ENCODE data around the gene METTL25B. TPM values are rescaled to one million over a fixed set of nuclear protein-coding genes. Genes with fewer than 3 reads are reported as not detected.

METTL25B gene
- total RNA-seq, 2 experiments from 2014 or later: 26.2 to 29.7 TPM

DNA sequence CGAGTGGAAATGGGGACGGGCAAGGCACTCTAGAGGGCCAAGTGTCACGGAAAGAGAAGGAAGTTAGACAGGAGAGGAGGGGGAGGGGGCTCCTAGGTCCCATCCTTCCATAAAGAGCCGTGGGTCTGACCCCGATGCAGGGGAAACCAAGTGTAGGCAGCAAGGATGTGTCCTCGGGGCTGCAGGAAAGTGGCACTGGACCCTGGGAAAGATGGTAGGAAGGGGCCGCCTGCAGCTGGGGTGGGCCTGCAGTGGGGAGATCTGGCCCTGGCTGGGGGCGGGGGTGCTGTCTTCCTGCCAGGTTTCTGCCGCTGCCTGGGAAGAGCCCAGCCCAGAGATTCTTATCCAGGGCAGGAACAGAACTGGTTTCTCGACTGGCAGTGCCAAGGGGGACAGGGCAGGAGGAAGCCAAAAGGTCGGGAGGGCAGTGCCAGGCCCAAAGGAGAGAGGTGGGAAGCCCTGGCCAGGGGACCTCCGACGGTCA is 35.8 kb upstream of the METTL25B start:
- H3K36me3 Mint-ChIP-seq (ENCODE audit: low read depth): no peaks in the 10 kb centered on the region
- H3K4me3 Mint-ChIP-seq: no peak overlapping the region
- CTCF ChIA-PET: interaction anchor here (0.9 to 5.0 kb wide), 6 partner anchors 11 to 235 kb away, joined by 3 to 106 read pairs (median 38); partner anchors contain the start of genes CRABP2, ISG20L2, METTL25B and NES
- peaks cover 24% of the 10 kb centered on the region for H3K4me1 Mint-ChIP-seq
- peaks cover 66% of the 10 kb centered on the region for H3K27me3 Mint-ChIP-seq
- H3K27ac Mint-ChIP-seq: no peak overlapping the region
- POLR2A ChIA-PET: no interaction called here
- H3K9me3 Mint-ChIP-seq: no peaks in the 10 kb centered on the region
- DNase-seq: no peak

DNA sequence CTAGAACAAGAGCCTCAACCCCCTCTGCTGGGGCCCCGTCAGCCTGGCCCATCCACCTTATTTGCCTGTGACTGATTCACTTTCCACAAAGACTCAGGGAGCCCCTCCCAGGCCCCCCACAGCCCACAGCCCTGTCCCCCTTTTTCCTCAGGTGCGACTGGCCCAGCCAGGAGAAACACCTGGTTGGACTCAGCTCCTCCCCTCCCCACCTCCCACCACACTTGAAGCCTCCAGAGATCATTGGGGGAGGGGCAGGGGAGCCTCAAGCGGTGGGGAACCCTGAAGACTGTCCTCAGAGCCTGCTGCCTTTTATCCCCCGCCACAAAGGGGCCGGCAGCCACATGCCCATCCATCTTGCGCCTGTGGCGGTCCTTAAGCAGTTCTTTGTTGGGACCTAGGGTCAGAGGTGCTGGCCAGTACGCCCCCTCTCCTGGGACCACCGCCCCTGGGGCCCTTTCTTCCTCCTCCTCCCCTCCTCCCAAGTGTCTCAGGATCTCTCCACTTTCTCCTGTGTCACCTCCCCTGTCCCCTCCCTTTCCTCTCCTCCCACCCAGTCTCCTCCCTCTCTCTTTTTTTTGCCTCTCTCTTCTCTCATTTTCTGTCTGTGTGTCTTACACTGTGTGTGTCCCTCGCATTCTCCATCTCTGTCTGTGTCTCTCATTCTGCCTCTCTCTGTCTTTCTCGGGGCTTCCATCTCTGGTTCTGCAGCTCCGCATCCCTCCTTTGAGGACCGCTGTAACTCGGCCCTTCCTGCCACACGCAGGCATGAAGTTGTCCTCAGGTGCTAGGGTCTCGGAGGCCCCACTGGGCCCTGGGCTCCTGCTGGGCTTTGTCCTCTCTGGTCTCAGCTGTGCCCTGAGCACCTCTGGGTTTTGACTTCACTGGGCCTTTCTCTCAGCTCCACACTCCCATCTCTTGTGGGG is 35.1 kb upstream of the METTL25B start:
- no peak overlapping the region for H3K4me3 Mint-ChIP-seq

DNA sequence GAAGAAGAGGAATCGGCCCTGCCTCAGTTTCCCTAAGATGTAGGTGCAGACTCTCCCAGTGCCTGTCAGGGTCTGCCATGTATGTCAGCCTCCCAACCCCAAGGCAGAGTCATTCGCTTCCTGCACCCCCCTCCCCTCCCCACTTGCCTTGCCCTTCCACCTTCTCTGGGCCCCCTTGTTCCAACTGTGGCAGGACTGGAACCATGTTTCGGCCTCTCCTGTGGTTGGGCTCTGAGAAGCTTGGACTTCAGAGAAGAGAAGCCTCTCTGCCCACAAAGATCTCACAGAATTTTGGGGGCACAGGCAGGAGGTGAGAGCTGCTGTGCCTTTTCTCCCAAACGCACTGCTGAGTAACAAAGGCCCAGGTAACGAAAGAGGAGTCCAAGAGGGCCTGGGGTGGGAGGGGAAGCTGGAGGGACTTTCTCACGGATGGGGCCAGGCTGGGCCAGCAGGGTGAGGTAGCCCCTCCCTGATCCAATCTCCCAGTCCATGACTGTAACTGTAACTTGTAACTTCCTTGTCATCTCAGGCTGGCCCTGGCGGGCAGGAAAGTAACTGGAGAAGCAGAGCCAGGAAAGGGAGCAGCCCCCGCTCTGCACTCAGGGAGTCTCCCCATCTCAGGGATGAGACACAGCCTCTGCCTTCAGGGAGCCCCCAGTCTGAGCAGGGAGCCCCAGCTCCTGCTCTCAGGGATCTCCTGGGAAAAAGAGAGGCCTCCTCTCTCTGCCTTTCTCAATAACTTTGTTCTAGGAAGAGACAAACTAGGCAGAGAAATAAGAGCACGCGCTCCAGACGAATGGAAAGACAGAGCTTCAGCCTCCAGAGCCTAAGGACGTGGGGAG is 34.2 kb upstream of the METTL25B start:
- CTCF ChIA-PET: interaction anchor here (0.6 to 3.8 kb wide), 4 partner anchors 12 to 749 kb away, joined by 3 to 13 read pairs (median 6); partner anchors contain the start of gene CRABP2
- H3K4me3 Mint-ChIP-seq: no peak overlapping the region
- H3K27ac Mint-ChIP-seq: no peak overlapping the region
- POLR2A ChIA-PET: no interaction called here
- DNase-seq: no peak
- no peaks in the 10 kb centered on the region for H3K9me3 Mint-ChIP-seq
- peaks cover 58% of the 10 kb centered on the region for H3K27me3 Mint-ChIP-seq
- H3K36me3 Mint-ChIP-seq (ENCODE audit: low read depth): no peaks in the 10 kb centered on the region
- peaks cover 24% of the 10 kb centered on the region for H3K4me1 Mint-ChIP-seq

More for the DNA sequence above, 35.1 kb upstream of the METTL25B start:
- H3K36me3 Mint-ChIP-seq (ENCODE audit: low read depth): no peaks in the 10 kb centered on the region
- ChIA-PET CTCF (interaction anchor here (2.1 to 5.0 kb wide), 3 partner anchors 13 to 35 kb away, joined by 8 to 106 read pairs (median 13); partner anchors contain the start of genes CRABP2, ISG20L2 and METTL25B), POLR2A (no interaction called here)
- peaks cover 66% of the 10 kb centered on the region for H3K27me3 Mint-ChIP-seq
- DNase-seq: peak; percentile 36
- peaks cover 24% of the 10 kb centered on the region for H3K4me1 Mint-ChIP-seq
- H3K27ac Mint-ChIP-seq: no peak overlapping the region
- no peaks in the 10 kb centered on the region for H3K9me3 Mint-ChIP-seq

DNA sequence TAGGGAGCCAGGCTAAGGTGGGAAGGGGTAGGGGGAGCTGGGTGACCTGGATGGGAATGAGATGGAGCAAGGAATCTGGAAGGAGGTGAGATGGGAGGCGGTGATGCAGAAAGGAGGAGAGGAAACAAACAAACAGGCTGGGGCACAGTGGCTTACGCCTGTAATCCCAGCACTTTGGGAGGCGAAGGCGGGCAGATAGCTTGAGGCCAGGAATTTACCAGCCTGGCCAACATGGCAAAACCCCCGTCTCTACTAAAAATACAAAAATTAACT is 33.6 kb upstream of the METTL25B start:
- Mint-ChIP-seq H3K36me3 (ENCODE audit: low read depth) (no peaks in the 10 kb centered on the region), H3K27ac (no peak overlapping the region), H3K27me3 (peaks cover 55% of the 10 kb centered on the region), H3K9me3 (no peaks in the 10 kb centered on the region), H3K4me3 (no peak overlapping the region), H3K4me1 (peaks cover 21% of the 10 kb centered on the region)
- DNase-seq: no peak
- CTCF ChIA-PET: interaction anchor here (0.6 to 3.8 kb wide), 4 partner anchors 12 to 159 kb away, joined by 3 to 13 read pairs (median 6); partner anchors contain the start of gene CRABP2
- POLR2A ChIA-PET: no interaction called here

DNA sequence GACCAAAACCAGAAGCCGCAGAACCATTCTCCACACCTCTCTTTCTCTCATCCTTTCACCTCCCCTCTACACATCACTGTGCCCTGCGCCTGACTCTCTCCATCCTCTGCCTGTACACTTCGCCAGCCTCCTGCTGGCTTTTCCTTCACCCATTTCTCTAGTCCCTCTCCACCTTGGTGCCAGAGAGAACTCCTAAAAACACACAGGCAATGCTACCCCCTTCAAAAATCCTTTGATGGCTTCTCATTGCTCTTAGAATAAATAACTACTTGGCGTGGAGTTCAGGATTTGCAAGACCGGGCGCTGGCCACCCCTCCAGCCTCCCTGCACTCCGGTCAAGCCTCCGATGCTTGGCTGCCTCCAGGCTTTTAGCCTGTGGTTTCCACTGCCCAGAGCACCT is 31.5 kb upstream of the METTL25B start:
- H3K27me3 Mint-ChIP-seq: peaks cover 35% of the 10 kb centered on the region

DNA sequence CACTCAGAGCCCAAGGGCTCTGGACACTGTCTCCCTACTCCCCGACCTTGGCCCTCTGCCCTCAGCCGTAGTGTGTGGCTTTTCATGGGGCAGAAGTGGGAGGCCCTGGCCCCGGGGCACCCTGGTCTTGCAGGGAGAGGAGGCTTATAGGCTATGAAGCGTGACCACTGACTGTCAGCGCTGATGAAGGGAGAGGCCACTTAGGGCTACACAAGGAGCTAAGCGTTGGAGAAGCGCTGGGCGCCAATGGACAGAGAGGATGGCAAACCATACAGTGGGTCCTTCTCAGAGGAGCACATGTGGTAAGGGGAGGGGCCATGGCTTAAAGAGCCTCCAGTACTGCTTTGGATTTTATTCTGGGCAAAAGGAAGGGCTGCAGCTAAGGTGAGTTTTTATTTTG is 30.8 kb upstream of the METTL25B start:
- Mint-ChIP-seq H3K27me3 (peaks cover 28% of the 10 kb centered on the region), H3K4me1 (peaks cover 9% of the 10 kb centered on the region), H3K27ac (no peak overlapping the region), H3K36me3 (ENCODE audit: low read depth) (no peaks in the 10 kb centered on the region), H3K4me3 (no peak overlapping the region), H3K9me3 (no peaks in the 10 kb centered on the region)
- CTCF ChIA-PET: interaction anchor here (0.7 to 1.7 kb wide), 5 partner anchors 8 to 197 kb away, joined by 3 to 6 read pairs (median 3); partner anchors contain the start of gene CRABP2
- POLR2A ChIA-PET: no interaction called here
- DNase-seq: no peak

More for the DNA sequence above, 31.5 kb upstream of the METTL25B start:
- Mint-ChIP-seq H3K9me3 (no peaks in the 10 kb centered on the region), H3K4me3 (no peak overlapping the region), H3K36me3 (ENCODE audit: low read depth) (no peaks in the 10 kb centered on the region), H3K4me1 (peaks cover 17% of the 10 kb centered on the region), H3K27ac (no peak overlapping the region)
- ChIA-PET CTCF (interaction anchor here (1.4 to 3.8 kb wide), 2 partner anchors 10 to 29 kb away, joined by 3 to 13 read pairs; partner anchors contain the start of gene CRABP2), POLR2A (no interaction called here)
- no peak for DNase-seq

DNA sequence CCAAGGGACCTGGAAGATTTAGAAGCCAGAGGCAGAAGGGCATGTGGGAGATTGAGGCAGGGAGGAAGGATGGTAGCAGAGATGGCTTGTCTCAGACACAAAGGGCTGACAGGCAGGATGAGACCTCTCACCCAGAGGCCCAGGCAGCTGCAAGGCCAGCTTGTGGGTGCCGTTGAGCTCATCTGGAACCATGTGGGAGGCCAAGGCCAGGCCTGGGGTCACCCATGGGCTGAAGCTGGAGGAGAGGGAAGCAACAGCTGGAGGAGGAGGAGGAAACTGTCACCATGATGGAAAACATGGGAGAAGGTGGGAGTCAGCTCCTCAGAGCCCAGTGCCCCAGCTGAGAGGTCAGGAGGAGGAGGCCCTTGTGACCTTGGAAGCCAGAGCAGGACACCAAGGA is 29.3 kb upstream of the METTL25B start:
- POLR2A ChIA-PET: no interaction called here
- CTCF ChIA-PET: interaction anchor here (0.8 to 1.7 kb wide), 3 partner anchors 9 to 27 kb away, joined by 3 to 6 read pairs (median 6); no protein-coding TSS in a partner anchor
- H3K4me1 Mint-ChIP-seq: no peaks in the 10 kb centered on the region
- H3K27ac Mint-ChIP-seq: no peak overlapping the region
- no peak overlapping the region for H3K4me3 Mint-ChIP-seq
- H3K27me3 Mint-ChIP-seq: peaks cover 24% of the 10 kb centered on the region
- H3K36me3 Mint-ChIP-seq (ENCODE audit: low read depth): no peaks in the 10 kb centered on the region
- no peaks in the 10 kb centered on the region for H3K9me3 Mint-ChIP-seq
- DNase-seq: no peak

DNA sequence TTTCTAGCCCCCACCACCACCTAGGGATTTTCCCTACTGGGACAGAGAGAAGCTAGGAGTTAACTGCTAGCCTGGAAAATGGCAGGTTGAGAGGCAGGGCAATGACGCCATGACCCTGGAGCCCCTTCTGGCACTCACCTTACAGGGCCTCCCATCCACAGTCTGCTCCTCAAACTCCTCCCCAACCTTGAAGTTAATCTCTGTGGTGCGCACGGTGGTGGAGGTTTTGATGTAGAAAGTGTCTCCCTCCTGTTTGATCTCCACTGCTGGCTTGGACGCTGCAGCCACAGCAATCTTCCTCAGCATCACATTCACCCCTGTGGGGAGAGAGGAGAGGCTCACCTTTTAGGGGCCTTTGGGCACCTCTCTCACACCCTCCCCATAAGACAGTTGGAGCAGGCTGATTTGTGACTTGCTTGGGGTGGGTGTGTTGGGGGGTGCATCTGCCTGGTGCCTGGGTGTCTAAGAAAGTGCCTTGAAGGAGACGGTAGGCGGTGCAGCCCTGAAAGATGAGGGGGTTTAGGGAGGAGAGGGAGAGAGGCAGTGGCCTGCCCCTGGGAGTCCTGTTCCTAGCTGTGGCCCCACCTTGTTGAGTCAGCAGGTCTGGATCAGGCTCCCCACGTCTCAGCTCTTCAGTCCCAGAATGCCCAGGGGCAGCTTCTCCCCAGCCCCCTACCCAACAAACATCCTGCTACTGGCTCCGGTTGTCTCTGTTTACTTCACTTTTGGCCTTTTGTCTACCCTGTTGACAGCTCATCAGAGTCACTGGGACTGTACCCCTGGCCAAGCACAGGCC is 27.3 kb upstream of the METTL25B start:
- Mint-ChIP-seq H3K27ac (no peak overlapping the region), H3K9me3 (no peaks in the 10 kb centered on the region), H3K4me1 (peaks cover 11% of the 10 kb centered on the region), H3K36me3 (ENCODE audit: low read depth) (peaks cover 5% of the 10 kb centered on the region), H3K27me3 (peaks cover 33% of the 10 kb centered on the region), H3K4me3 (no peak overlapping the region)
- DNase-seq: no peak
- ChIA-PET POLR2A (no interaction called here), CTCF (interaction anchor here (1.0 to 3.0 kb wide), 7 partner anchors 10 to 40 kb away, joined by 3 to 20 read pairs (median 4); no protein-coding TSS in a partner anchor)

DNA sequence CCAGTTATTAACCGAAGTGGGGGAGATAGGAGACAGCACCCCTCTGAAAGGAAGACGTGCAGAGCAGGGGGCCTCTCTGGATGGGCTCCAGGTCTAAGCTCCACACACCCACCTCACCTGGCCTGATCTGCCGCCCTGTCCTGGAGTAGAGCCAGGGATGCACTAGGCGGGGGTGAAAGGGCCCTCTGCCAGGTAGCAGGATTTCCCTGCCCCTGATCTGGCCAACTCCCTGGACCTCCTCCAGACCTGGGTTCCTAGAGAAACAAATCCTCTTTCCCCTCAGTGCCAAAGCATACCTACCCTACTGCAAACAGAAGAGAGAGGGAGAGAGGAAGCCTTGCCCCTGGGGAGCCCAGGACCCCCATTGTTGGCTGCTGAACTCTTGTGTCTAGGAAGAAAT is 24.9 kb upstream of the METTL25B start:
- H3K9me3 Mint-ChIP-seq: no peaks in the 10 kb centered on the region
- peaks cover 5% of the 10 kb centered on the region for H3K36me3 Mint-ChIP-seq (ENCODE audit: low read depth)
- H3K4me1 Mint-ChIP-seq: peaks cover 25% of the 10 kb centered on the region
- DNase-seq: no peak
- H3K27ac Mint-ChIP-seq: no peak overlapping the region
- peaks cover 40% of the 10 kb centered on the region for H3K27me3 Mint-ChIP-seq
- ChIA-PET CTCF (interaction anchor here (0.6 to 6.7 kb wide), 9 partner anchors 8 to 171 kb away, joined by 3 to 56 read pairs (median 3); no protein-coding TSS in a partner anchor), POLR2A (no interaction called here)
- no peak overlapping the region for H3K4me3 Mint-ChIP-seq

DNA sequence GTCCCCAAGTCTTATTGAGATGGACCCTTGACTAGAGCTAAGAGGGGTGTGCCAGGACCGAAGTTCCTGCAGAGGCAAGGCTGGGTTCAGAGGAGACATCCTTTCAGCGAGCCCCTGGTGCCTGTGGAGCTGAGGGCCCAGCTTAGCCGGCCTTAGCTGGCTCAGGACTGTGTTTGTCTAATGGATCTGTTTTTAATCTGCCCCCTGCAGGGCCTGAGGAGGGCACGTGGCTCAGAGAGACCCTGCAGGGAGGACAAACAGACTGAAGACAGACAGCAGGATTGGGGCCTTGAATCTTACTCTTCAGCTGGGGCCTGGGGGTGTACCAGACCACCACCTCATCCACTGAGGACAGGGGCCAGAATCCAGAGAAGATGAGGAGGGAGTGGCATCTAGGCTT is 24.5 kb upstream of the METTL25B start:
- Mint-ChIP-seq H3K9me3 (no peaks in the 10 kb centered on the region), H3K4me1 (peaks cover 25% of the 10 kb centered on the region), H3K27ac (no peak overlapping the region), H3K36me3 (ENCODE audit: low read depth) (peaks cover 5% of the 10 kb centered on the region), H3K4me3 (no peak overlapping the region), H3K27me3 (peaks cover 40% of the 10 kb centered on the region)
- ChIA-PET CTCF (interaction anchor here (0.6 to 6.7 kb wide), 8 partner anchors 8 to 170 kb away, joined by 3 to 56 read pairs (median 3); no protein-coding TSS in a partner anchor), POLR2A (no interaction called here)
- DNase-seq: no peak

DNA sequence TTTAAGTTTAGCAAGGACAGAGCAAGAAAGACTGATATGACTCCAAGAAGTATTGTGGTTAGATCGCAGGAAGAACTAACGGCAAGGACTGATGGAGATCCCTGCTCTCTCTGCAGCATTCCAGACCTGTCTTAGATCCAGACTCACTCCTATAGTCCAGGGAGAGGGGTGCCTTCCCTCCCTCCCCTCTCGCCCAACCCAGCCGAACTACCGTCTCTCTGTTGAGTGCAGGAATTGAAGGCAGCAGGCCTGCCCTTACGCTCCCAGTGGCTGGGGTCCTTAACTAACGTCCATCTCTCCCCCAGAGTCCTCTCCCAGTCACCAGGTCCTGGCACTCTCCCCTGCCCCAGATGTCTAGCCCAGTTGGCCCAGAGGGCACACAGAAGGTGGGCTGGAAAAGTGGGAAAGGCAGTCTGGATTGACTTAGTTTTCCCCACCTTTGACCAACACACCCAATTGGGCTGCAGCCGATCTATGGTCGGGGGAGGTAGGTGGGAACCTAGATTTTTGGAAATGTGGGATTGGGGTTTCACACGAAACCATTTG is 24.0 kb upstream of the METTL25B start:
- Mint-ChIP-seq H3K27me3 (peaks cover 40% of the 10 kb centered on the region), H3K4me1 (peaks cover 25% of the 10 kb centered on the region), H3K27ac (peak overlapping the region; percentile 36), H3K9me3 (no peaks in the 10 kb centered on the region), H3K36me3 (ENCODE audit: low read depth) (peaks cover 5% of the 10 kb centered on the region), H3K4me3 (no peak overlapping the region)
- ChIA-PET POLR2A (no interaction called here), CTCF (interaction anchor here (1.0 to 6.7 kb wide), 7 partner anchors 7 to 22 kb away, joined by 3 to 63 read pairs (median 5); no protein-coding TSS in a partner anchor)
- no peak for DNase-seq

Data from activated CD4-positive, alpha-beta T cell treated with anti-CD3 and anti-CD28 coated beads, Interleukin-2, amount 10 ng/mL, durations not matched to agents 7 days and 5 days (primary cell).